Bone marrow (tissue), 2 donors: Measurements from ENCODE around the gene FAM153A.
"Not testable (repeated sequence)": the region's sequence is repeated elsewhere in the genome, so short reads cannot be mapped to it uniquely, and the experiment has no call there.

Experiments
- DNase-seq, 2 donors: peaks; one replicate each; lab custom pipeline; 2025; lab: John Stamatoyannopoulos, UW

Gene FAM153A

GRCh38 chr5:177782792-177783633 is at the start of gene FAM153A:
FAM153A (minus strand) TSS chr5:177782899.
- not testable (repeated sequence) for DNase-seq

- not testable (repeated sequence) for DNase-seq
These were observed 49.6 kb upstream of the FAM153A start for GRCh38 chr5:177832287-177832686.

- not testable (repeated sequence) for DNase-seq
These were observed 43.4 kb upstream of the FAM153A start for GRCh38 chr5:177826073-177826472.

- not testable (repeated sequence) for DNase-seq
These were observed 42.1 kb upstream of the FAM153A start for GRCh38 chr5:177824776-177825175.

- DNase-seq, result not testable (repeated sequence)
These were observed 39.8 kb upstream of the FAM153A start for GRCh38 chr5:177822489-177822888.

GRCh38 chr5:177819664-177820063 is 37.0 kb upstream of the FAM153A start:
- DNase-seq, result not testable (repeated sequence)

GRCh38 chr5:177812814-177813425 is 30.2 kb upstream of the FAM153A start:
- not testable (repeated sequence) for DNase-seq

GRCh38 chr5:177812160-177812743 is 29.6 kb upstream of the FAM153A start:
- not testable (repeated sequence) for DNase-seq

- DNase-seq, result not testable (repeated sequence)
These were observed 26.7 kb upstream of the FAM153A start for GRCh38 chr5:177809209-177809913.

GRCh38 chr5:177808420-177808819 is 25.7 kb upstream of the FAM153A start:
- DNase-seq, result not testable (repeated sequence)

- DNase-seq, result not testable (repeated sequence)
These were observed 24.6 kb upstream of the FAM153A start for GRCh38 chr5:177807265-177807664.

- DNase-seq, result not testable (repeated sequence)
These were observed 18.7 kb upstream of the FAM153A start for GRCh38 chr5:177801427-177801826.

- DNase-seq, result not testable (repeated sequence)
These were observed 15.6 kb upstream of the FAM153A start for GRCh38 chr5:177798237-177798840.

- DNase-seq, result not testable (repeated sequence)
These were observed 10.6 kb upstream of the FAM153A start for GRCh38 chr5:177793272-177793671.

GRCh38 chr5:177791649-177792048 is 8.9 kb upstream of the FAM153A start:
- not testable (repeated sequence) for DNase-seq

GRCh38 chr5:177782169-177782568 is 530 bp downstream of the FAM153A start:
- not testable (repeated sequence) for DNase-seq

- not testable (repeated sequence) for DNase-seq
These were observed 11.5 kb downstream of the FAM153A start for GRCh38 chr5:177771206-177771605.

GRCh38 chr5:177770646-177771045 is 12.1 kb downstream of the FAM153A start:
- DNase-seq, result not testable (repeated sequence)

- not testable (repeated sequence) for DNase-seq
These were observed 18.8 kb downstream of the FAM153A start for GRCh38 chr5:177763737-177764508.

- DNase-seq, result not testable (repeated sequence)
These were observed 21.7 kb downstream of the FAM153A start for GRCh38 chr5:177760954-177761353.

- not testable (repeated sequence) for DNase-seq
These were observed 35.3 kb downstream of the FAM153A start for GRCh38 chr5:177747354-177747753.
